ENCODE data around the gene ATP8B4. TPM values are rescaled to one million over a fixed set of nuclear protein-coding genes. Genes with fewer than 3 reads are reported as not detected.

ATP8B4 gene
- total and polyA plus RNA-seq, 11 donors = 0.51 to 14.7 (median 2.1) TPM

- Histone ChIP-seq H3K4me3 (no peak overlapping the region), H3K4me1 (no peaks in the 10 kb centered on the region), H3K9me3 (no peaks in the 10 kb centered on the region), H3K27ac (no peak overlapping the region), H3K27me3 (no peaks in the 10 kb centered on the region), H3K36me3 (no peaks in the 10 kb centered on the region)
- WGBS, 4 donors = 30 to 37% (median 33%) methylated on average over 3 of the region's 3 CpGs
- intact Hi-C loops (cut with DNase I) = no loop called here
- DNase-seq = no peak
- no peak for ATAC-seq
- no peak for TF ChIP-seq CTCF (IDR thresholded peaks at IDR 0.05)
- TF ChIP-seq POLR2A (IDR thresholded peaks at IDR 0.05) = no peak
Measured at GRCh38 chr15:49830391-49830790, 288.6 kb downstream of the ATP8B4 start.

- Histone ChIP-seq H3K4me3 (no peak overlapping the region), H3K4me1 (no peaks in the 10 kb centered on the region), H3K27ac (no peak overlapping the region), H3K9me3 (no peaks in the 10 kb centered on the region), H3K36me3 (no peaks in the 10 kb centered on the region), H3K27me3 (no peaks in the 10 kb centered on the region)
- no peak for DNase-seq
- ATAC-seq = no peak
- TF ChIP-seq POLR2A (IDR thresholded peaks at IDR 0.05) (no peak), CTCF (IDR thresholded peaks at IDR 0.05) (no peak)
- WGBS, 4 donors = 80 to 91% (median 85%) methylated on average over 1 of the region's 1 CpG
- intact Hi-C loops (cut with DNase I) = no loop called here
Measured at GRCh38 chr15:49827311-49827710, 291.7 kb downstream of the ATP8B4 start.

GRCh38 chr15:49826640-49827234, 292.3 kb downstream of the ATP8B4 start:
- no peak overlapping the region for H3K4me3 ChIP-seq
- ATAC-seq (no peak), DNase-seq (no peak)
- H3K9me3 ChIP-seq = no peaks in the 10 kb centered on the region
- no peak overlapping the region for H3K27ac ChIP-seq
- TF ChIP-seq CTCF (IDR thresholded peaks at IDR 0.05) = no peak
- TF ChIP-seq POLR2A (IDR thresholded peaks at IDR 0.05) = no peak
- no peaks in the 10 kb centered on the region for H3K36me3 ChIP-seq
- intact Hi-C loops (cut with DNase I) = no loop called here
- H3K4me1 ChIP-seq = no peaks in the 10 kb centered on the region
- no peaks in the 10 kb centered on the region for H3K27me3 ChIP-seq

- H3K4me3 ChIP-seq = no peak overlapping the region
- H3K27me3 ChIP-seq = no peaks in the 10 kb centered on the region
- no peak overlapping the region for H3K27ac ChIP-seq
- intact Hi-C loops (cut with DNase I) = no loop called here
- no peak for TF ChIP-seq POLR2A (IDR thresholded peaks at IDR 0.05)
- TF ChIP-seq CTCF (IDR thresholded peaks at IDR 0.05) = no peak
- H3K36me3 ChIP-seq = no peaks in the 10 kb centered on the region
- H3K4me1 ChIP-seq = no peaks in the 10 kb centered on the region
- no peaks in the 10 kb centered on the region for H3K9me3 ChIP-seq
- ATAC-seq = no peak
- DNase-seq = no peak
Measured at GRCh38 chr15:49824775-49825099, 294.3 kb downstream of the ATP8B4 start.
